Stimulated activated CD8-positive, alpha-beta memory T cell treated with anti-CD3 and anti-CD28 coated beads, Interleukin-15, amount 100 ng/mL, for 1 hour (primary cell): ENCODE data around the gene BACH2.
"Not testable (repeated sequence)": the region's sequence is repeated elsewhere in the genome, so short reads cannot be mapped to it uniquely, and the experiment has no call there.

Experiments
- DNase-seq: peaks from one replicate; pipeline ENCODE4 v3.0.0-alpha.2; 2020; ENCODE audit warnings: low read depth

Gene BACH2

DNA sequence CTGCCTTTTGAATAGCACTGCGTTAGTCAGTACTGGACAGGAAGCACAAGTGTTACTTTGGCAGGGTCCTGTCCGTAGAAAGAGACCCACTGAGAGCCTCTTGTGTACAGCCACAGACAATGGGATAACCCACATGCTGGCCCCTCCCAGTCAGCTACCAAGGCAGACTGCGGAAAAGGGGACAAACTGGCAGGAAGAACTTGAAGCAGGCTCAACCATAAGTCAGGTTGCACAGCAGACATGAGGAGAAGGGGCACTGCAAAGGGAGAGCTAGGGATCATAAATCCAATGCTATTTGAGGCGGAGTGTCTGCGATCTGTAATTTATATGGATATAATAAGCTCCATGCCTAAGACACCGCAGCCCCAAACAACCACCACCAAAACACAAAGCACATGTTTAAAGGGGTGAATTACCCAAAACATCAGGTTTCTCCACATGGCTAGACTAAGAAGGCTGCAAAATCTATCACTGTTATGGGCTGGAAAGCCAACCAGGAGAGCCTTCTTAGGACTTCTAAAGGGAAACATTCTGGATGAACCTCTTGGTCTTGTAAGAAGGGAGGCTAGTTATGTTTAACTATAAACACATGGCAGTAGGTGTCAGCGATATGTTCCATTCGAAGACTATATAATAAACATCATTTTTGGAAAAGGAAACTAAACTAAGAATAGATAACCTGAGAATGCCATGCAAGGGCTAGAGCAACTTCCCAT lies 141.7 kb downstream of the BACH2 start:
- DNase-seq = no peak

GRCh38 chr6:90151576-90152422 lies 144.8 kb downstream of the BACH2 start:
- DNase-seq = no peak

- no peak for DNase-seq
Measured at GRCh38 chr6:90149280-90149679, 147.4 kb downstream of the BACH2 start.

- no peak for DNase-seq
Measured at GRCh38 chr6:90148867-90149266, 147.8 kb downstream of the BACH2 start.

DNA sequence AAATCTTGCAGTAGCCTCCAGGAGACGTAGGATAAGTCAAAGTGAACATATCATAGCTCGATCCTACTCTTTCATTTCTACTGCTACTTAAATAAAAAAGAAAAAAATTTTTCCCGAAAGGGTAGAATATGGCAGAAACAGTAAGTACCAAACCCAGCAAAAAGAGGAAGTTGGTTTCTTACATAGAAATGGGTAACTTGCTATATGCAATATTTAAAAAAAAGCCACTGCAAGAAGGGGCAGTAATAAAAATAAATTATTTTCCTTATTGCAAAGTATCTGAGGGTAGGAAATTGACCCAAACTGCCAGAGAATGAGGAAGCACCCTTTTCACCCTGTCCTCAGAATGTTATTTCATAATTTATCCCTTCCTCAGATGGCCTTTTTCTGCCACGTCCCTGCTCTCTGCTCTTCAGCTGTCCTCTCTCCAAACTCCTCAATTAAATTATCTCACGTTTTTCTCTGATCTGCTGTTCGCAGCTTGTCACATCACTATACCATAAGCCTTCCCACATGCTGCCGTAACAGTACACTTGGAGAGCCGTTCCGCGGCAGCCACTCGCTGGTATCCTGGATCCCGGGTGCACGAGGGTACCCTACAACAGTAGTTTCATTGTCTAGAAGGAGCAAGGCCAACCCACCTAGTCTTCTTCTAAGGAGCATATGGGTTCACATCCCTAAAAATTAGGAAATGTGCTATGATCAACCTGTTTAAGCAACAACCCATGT lies 149.6 kb downstream of the BACH2 start:
- no peak for DNase-seq

DNA sequence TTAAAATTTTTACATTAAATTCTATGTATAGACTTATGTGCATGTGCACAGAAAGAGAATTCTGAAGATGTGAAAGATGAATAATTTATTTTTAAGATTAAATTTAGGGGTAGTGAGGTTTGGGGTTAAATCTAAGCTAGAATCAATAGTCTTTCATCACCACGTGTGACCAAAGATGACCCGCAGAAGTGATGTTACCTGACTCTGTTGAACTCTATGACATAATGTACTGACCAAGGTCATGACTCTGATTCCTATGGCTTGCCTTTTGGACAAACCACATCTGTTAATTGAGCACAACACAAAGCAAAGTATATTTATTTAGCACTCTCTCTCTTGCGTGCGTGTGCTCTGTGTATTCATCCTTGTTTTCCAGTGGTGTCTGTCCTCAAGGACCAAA lies 150.6 kb downstream of the BACH2 start:
- DNase-seq = no peak

- DNase-seq = no peak
Measured at GRCh38 chr6:90144928-90145555, 151.6 kb downstream of the BACH2 start.

GRCh38 chr6:90144396-90144795 lies 152.2 kb downstream of the BACH2 start:
- no peak for DNase-seq

- no peak for DNase-seq
Measured at GRCh38 chr6:90140683-90141082, 156.0 kb downstream of the BACH2 start.

DNA sequence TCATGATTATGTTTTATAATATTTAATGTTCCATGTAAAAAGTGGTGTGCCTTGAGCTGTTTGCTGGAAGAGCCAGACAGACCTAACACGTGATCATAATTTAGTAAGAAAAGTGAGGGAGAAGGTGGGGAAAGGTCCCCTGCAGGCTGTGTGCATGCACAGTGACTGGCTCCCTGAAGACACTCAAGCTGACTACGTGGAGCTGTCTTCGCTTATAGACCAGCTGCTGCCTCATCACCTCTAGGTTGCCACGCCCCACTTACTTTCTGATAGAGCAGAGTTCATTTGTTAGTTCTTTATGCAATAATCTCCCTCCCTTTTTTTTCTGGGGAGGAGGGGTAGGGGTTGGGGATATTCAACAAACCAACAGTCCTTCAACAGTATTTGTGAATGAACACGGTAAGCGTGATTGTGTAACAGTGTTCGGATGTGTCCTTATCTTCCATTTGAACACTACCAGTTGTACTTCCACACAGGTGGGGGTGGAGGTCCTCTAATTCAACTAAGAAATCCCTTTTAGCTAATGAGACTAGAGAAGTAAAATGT lies 157.3 kb downstream of the BACH2 start:
- no peak for DNase-seq

- DNase-seq = no peak
Measured at GRCh38 chr6:90136837-90137568, 159.6 kb downstream of the BACH2 start.

DNA sequence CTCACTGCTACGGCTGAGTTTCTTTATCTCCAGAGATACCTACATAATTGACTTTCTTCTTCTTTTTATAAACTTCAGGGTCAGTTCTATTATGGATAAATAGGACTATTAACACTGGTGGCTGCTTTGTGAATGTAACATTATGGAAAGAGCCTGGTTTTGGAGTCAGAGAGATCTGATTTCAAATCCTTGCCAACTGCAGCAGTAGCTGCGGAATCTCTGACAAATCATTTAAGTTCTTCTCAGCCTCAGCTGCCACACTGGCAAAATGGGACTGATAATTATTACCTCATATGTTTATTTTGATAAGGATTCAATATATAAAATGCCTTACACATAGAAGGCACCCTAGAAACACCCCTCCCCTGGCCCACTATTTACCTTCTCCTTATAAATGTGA lies 160.5 kb downstream of the BACH2 start:
- DNase-seq = no peak

GRCh38 chr6:90135667-90136066 lies 161.0 kb downstream of the BACH2 start:
- DNase-seq = no peak

DNA sequence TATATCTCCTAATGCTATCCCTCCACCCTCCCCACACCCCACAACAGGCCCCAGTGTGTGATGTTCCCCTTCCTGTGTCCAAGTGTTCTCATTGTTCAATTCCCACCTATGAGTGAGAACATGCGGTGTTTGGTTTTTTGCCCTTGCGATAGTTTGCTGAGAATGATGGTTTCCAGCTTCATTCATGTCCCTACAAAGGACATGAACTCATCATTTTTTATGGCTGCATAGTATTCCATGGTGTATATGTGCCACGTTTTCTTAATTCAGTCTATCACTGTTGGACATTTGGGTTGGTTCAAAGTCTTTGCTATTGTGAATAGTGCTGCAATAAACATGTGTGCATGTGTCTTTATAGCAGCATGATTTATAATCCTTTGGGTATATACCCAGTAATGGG lies 163.0 kb downstream of the BACH2 start:
- DNase-seq = not testable (repeated sequence)

GRCh38 chr6:90131614-90132423 lies 164.8 kb downstream of the BACH2 start:
- DNase-seq = no peak

DNA sequence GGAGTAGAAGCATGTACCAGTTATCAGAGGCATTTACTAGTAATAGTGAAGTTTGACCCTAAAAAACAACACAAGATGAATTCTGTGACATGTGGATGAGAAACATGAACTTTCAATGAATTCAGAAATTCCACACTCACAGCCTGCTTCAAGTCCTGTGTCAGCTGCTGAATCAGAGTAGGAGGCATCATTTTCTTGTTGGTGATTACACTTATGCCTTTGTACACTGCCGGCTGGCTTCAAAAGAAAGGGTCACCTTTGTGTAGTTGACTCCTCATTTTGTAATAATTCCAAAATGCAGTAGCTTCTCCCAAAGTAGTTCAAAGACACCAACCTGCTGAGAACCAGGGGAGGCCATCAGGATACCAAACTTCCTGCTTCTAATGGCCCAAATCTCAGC lies 165.5 kb downstream of the BACH2 start:
- DNase-seq = no peak

DNA sequence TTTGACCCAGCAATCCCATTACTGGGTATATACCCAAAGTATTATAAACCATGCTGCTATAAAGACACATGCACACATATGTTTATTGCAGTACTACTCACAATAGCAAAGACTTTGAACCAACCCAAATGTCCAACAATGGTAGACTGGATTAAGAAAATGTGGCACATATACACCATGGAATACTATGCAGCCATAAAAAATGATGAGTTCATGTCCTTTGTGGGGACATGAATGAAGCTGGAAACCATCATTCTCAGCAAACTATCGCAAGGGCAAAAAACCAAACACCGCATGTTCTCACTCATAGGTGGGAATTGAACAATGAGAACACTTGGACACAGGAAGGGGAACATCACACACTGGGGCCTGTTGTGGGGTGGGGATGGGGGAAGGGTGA lies 168.0 kb downstream of the BACH2 start:
- not testable (repeated sequence) for DNase-seq

GRCh38 chr6:90127595-90127994 lies 169.0 kb downstream of the BACH2 start:
- DNase-seq = no peak

DNA sequence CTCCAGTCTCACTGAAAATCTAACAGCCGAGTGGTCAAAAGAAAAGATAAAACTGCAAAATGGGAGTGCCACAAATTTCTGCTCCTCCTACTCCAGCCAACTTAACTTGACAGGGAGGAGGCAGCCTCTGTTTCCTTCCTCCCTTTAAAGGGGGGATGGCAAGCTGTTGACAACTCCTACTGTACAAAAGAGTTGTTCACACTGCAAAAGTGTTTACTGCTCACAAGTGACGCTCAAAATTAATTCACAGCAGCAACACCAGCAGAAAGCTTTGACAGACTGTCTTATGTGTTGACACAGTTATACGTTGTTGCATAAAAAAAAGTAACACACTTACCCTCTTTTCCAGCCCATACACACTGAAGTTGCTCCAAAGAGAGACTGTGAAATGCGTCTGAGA lies 169.8 kb downstream of the BACH2 start:
- DNase-seq = no peak

GRCh38 chr6:90126181-90126580 lies 170.5 kb downstream of the BACH2 start:
- no peak for DNase-seq
